ENCODE data around the gene STIMATE. TPM values are rescaled to one million over a fixed set of nuclear protein-coding genes. Genes with fewer than 3 reads are reported as not detected.

STIMATE gene
- total RNA-seq, 4 donors from 2014 or later, result 8.2 to 33.0 (median 16.4) TPM

- intact Hi-C loops (cut with DNase I; ENCODE audit: low total_unique reads), result no loop called here
- Histone ChIP-seq H3K4me1 (peaks cover 0 to 15% (median 3%) of the 10 kb centered on the region in 4 donors), H3K27me3 (no peaks in the 10 kb centered on the region), H3K4me3 (no peak overlapping the region), H3K9me3 (no peaks in the 10 kb centered on the region), H3K36me3 (no peaks in the 10 kb centered on the region), H3K27ac (no peak overlapping the region)
- in situ Hi-C loops (cut with MboI; ENCODE audit: low pct_ligation_motif_present in 1 of 4, low pct_unique_long_range_greater_than_20kb in 1 of 4, low sequenced_read_pairs in 3 of 4), result no loop called here
- WGBS, 2 donors (ENCODE audit: low coverage in 1 of 2), result 74 to 78% methylated on average over 8 to 9 of the region's 9 CpGs
- no peak for DNase-seq
- no peak for TF ChIP-seq CTCF (IDR thresholded peaks at IDR 0.05)
- no peak for TF ChIP-seq POLR2AphosphoS5 (IDR thresholded peaks at IDR 0.05)
- no peak for TF ChIP-seq POLR2A (IDR thresholded peaks at IDR 0.05)
- TF ChIP-seq EP300 (IDR thresholded peaks at IDR 0.05; ENCODE audit: low read depth), result no peak
These were observed 25.6 kb downstream of the STIMATE start for GRCh38 chr3:52871761-52872160.

- intact Hi-C loops (cut with DNase I; ENCODE audit: low total_unique reads) (no loop called here), in situ Hi-C loops (cut with MboI; ENCODE audit: low pct_ligation_motif_present in 1 of 4, low pct_unique_long_range_greater_than_20kb in 1 of 4, low sequenced_read_pairs in 3 of 4) (no loop called here)
- Histone ChIP-seq H3K9me3 (no peaks in the 10 kb centered on the region), H3K27ac (no peak overlapping the region), H3K36me3 (no peaks in the 10 kb centered on the region), H3K4me1 (peaks cover 0 to 15% (median 3%) of the 10 kb centered on the region in 4 donors), H3K4me3 (no peak overlapping the region), H3K27me3 (no peaks in the 10 kb centered on the region)
- WGBS, 2 donors (ENCODE audit: low coverage in 1 of 2), result 92% methylated on average over 10 of the region's 10 CpGs; no CpG with 5 or more reads in 1 of the 2 donors
- no peak for DNase-seq
- no peak for TF ChIP-seq POLR2A (IDR thresholded peaks at IDR 0.05)
- TF ChIP-seq POLR2AphosphoS5 (IDR thresholded peaks at IDR 0.05), result no peak
- no peak for TF ChIP-seq EP300 (IDR thresholded peaks at IDR 0.05; ENCODE audit: low read depth)
- TF ChIP-seq CTCF (IDR thresholded peaks at IDR 0.05), result no peak
These were observed 26.9 kb downstream of the STIMATE start for GRCh38 chr3:52870471-52870870.

GRCh38 chr3:52866427-52866826 lies 30.9 kb downstream of the STIMATE start:
- Histone ChIP-seq H3K36me3 (no peaks in the 10 kb centered on the region), H3K4me3 (no peak overlapping the region), H3K9me3 (no peaks in the 10 kb centered on the region), H3K27me3 (no peaks in the 10 kb centered on the region), H3K4me1 (no peaks in the 10 kb centered on the region), H3K27ac (no peak overlapping the region)
- intact Hi-C loops (cut with DNase I; ENCODE audit: low total_unique reads), result no loop called here
- WGBS, 2 donors (ENCODE audit: low coverage in 1 of 2), result 93% methylated on average over 12 of the region's 12 CpGs; no CpG with 5 or more reads in 1 of the 2 donors
- TF ChIP-seq POLR2AphosphoS5 (IDR thresholded peaks at IDR 0.05), result no peak
- DNase-seq, result no peak
- in situ Hi-C loops (cut with MboI; ENCODE audit: low pct_ligation_motif_present in 1 of 4, low pct_unique_long_range_greater_than_20kb in 1 of 4, low sequenced_read_pairs in 3 of 4), result no loop called here

- in situ Hi-C loops (cut with MboI; ENCODE audit: low pct_ligation_motif_present in 1 of 4, low pct_unique_long_range_greater_than_20kb in 1 of 4, low sequenced_read_pairs in 3 of 4), result no loop called here
- H3K27ac ChIP-seq, result no peak overlapping the region
- TF ChIP-seq POLR2A (IDR thresholded peaks at IDR 0.05) (no peak), POLR2AphosphoS5 (IDR thresholded peaks at IDR 0.05) (no peak), CTCF (IDR thresholded peaks at IDR 0.05) (no peak), EP300 (IDR thresholded peaks at IDR 0.05; ENCODE audit: low read depth) (no peak)
- H3K27me3 ChIP-seq, result no peaks in the 10 kb centered on the region
- H3K4me3 ChIP-seq, result no peak overlapping the region
- no peaks in the 10 kb centered on the region for H3K36me3 ChIP-seq
- no peak for DNase-seq
- H3K4me1 ChIP-seq, result no peaks in the 10 kb centered on the region
- no peaks in the 10 kb centered on the region for H3K9me3 ChIP-seq
- WGBS, 2 donors (ENCODE audit: low coverage in 1 of 2), result 97 to 100% methylated on average over 1 to 13 of the region's 13 CpGs
- intact Hi-C loops (cut with DNase I; ENCODE audit: low total_unique reads), result no loop called here
These were observed 31.4 kb downstream of the STIMATE start for GRCh38 chr3:52865994-52866393.

- Histone ChIP-seq H3K9me3 (no peaks in the 10 kb centered on the region), H3K36me3 (no peaks in the 10 kb centered on the region), H3K4me1 (peaks cover 0 to 4% (median 0%) of the 10 kb centered on the region in 4 donors), H3K27me3 (no peaks in the 10 kb centered on the region), H3K4me3 (no peak overlapping the region), H3K27ac (no peak overlapping the region)
- DNase-seq, result no peak
- TF ChIP-seq POLR2A (IDR thresholded peaks at IDR 0.05) (no peak), CTCF (IDR thresholded peaks at IDR 0.05) (no peak), POLR2AphosphoS5 (IDR thresholded peaks at IDR 0.05) (no peak), EP300 (IDR thresholded peaks at IDR 0.05; ENCODE audit: low read depth) (no peak)
- in situ Hi-C loops (cut with MboI; ENCODE audit: low pct_ligation_motif_present in 1 of 4, low pct_unique_long_range_greater_than_20kb in 1 of 4, low sequenced_read_pairs in 3 of 4) (no loop called here), intact Hi-C loops (cut with DNase I; ENCODE audit: low total_unique reads) (no loop called here)
- 90 to 92% methylated on average over 2 to 7 of the region's 8 CpGs for WGBS, 2 donors (ENCODE audit: low coverage in 1 of 2)
These were observed 37.0 kb downstream of the STIMATE start for GRCh38 chr3:52860424-52860768.
